OCI-LY1 (cell line): ENCODE data around the gene ACAA2.

Experiments
- H2AFZ ChIP-seq: fragments of 200-600 bp; sonication (generic), shearing (Covaris generic); 2 replicates; pipeline ENCODE4 v1.6.0; 2014; ENCODE audit warnings: antibody characterized with exemption, mild to moderate bottlenecking, low read length
- H3F3A ChIP-seq: fragments of 200-600 bp; sonication (generic), shearing (Covaris generic); 2 replicates; pipeline ENCODE4 v1.6.0; 2014; ENCODE audit warnings: mild to moderate bottlenecking, antibody characterized with exemption, low read length, moderate library complexity; ENCODE audit not compliant: insufficient read depth
- H3K27ac ChIP-seq: fragments of 200-600 bp; sonication (generic); 2 replicates; pipeline ENCODE4 v1.5.1; 2014; ENCODE audit warnings: low read length, mixed run types, mild to moderate bottlenecking, low read depth; ENCODE audit not compliant: poor library complexity, severe bottlenecking
- H3K27me3 ChIP-seq: fragments of 200-600 bp; sonication (generic); 2 replicates; pipeline ENCODE4 v1.6.0; 2014; ENCODE audit warnings: antibody characterized with exemption, mild to moderate bottlenecking, low read length, moderate library complexity; ENCODE audit not compliant: insufficient read depth
- H3K36me3 ChIP-seq: fragments of 200-600 bp; sonication (generic); 2 replicates; pipeline ENCODE4 v1.6.1; 2014; ENCODE audit warnings: mild to moderate bottlenecking, antibody characterized with exemption, low read length, moderate library complexity, mixed read lengths; ENCODE audit not compliant: insufficient read depth
- H3K4me1 ChIP-seq: fragments of 200-600 bp; sonication (generic); 2 replicates; pipeline ENCODE4 v1.5.1; 2014; ENCODE audit warnings: mild to moderate bottlenecking, low read length, moderate library complexity; ENCODE audit not compliant: insufficient read depth, severe bottlenecking
- H3K4me2 ChIP-seq: fragments of 200-600 bp; sonication (generic), shearing (Covaris generic); 2 replicates; pipeline ENCODE4 v1.6.1; 2014; ENCODE audit warnings: low read length
- H3K4me3 ChIP-seq: fragments of 200-600 bp; sonication (generic); 2 replicates; pipeline ENCODE4 v1.5.1; 2014; ENCODE audit warnings: low read length, low read depth, mild to moderate bottlenecking, mixed read lengths; ENCODE audit not compliant: poor library complexity, severe bottlenecking
- H3K79me2 ChIP-seq: fragments of 200-600 bp; shearing (Covaris generic); 2 replicates; pipeline ENCODE4 v1.6.1; 2016; ENCODE audit warnings: mixed run types, low read length, mixed read lengths; ENCODE audit not compliant: insufficient read depth
- H3K9ac ChIP-seq: fragments of 200-600 bp; sonication (generic), shearing (Covaris generic); 2 replicates; pipeline ENCODE4 v1.6.1; 2014; ENCODE audit warnings: mild to moderate bottlenecking, low read length, mixed read lengths
- H3K9me2 ChIP-seq: fragments of 200-600 bp; sonication (generic), shearing (Covaris generic); 2 replicates; pipeline ENCODE4 v1.6.1; 2014; ENCODE audit warnings: low read depth, mild to moderate bottlenecking, low read length, mixed read lengths
- H3K9me3 ChIP-seq: fragments of 200-600 bp; shearing (Covaris generic); 2 replicates; pipeline ENCODE4 v1.6.1; 2014; ENCODE audit warnings: low read length, mixed read lengths
- H4K20me1 ChIP-seq: fragments of 200-600 bp; sonication (generic), shearing (Covaris generic); 2 replicates; pipeline ENCODE4 v1.6.0; 2016; ENCODE audit warnings: mild to moderate bottlenecking, low read length; ENCODE audit not compliant: insufficient read depth
- CTCF ChIP-seq: fragments of 200-600 bp; sonication (generic), shearing (Covaris generic); IDR thresholded peaks from 2 replicates; pipeline ENCODE4 v1.5.1; 2017; ENCODE audit warnings: mild to moderate bottlenecking, antibody characterized with exemption, low read length, moderate library complexity, mixed read lengths
- EZH2 ChIP-seq: fragments of 200-600 bp; sonication (generic), shearing (Covaris generic); IDR thresholded peaks from 2 replicates; pipeline ENCODE4 v1.8.0; 2017; ENCODE audit warnings: borderline replicate concordance, mixed run types, mild to moderate bottlenecking, antibody characterized with exemption, low read length, moderate library complexity, mixed read lengths

Gene ACAA2

GRCh38 chr18:49848115-49848514, 34.8 kb upstream of the ACAA2 start:
- Histone ChIP-seq H3K27me3 (no peaks in the 10 kb centered on the region), H3K9me2 (no peaks in the 10 kb centered on the region), H3K9ac (no peak overlapping the region), H3K4me3 (no peak overlapping the region), H3F3A (no peaks in the 10 kb centered on the region), H3K79me2 (no peaks in the 10 kb centered on the region), H3K36me3 (no peaks in the 10 kb centered on the region), H3K27ac (no peak overlapping the region), H3K4me1 (no peaks in the 10 kb centered on the region), H2AFZ (no peak overlapping the region), H3K4me2 (no peak overlapping the region), H4K20me1 (no peaks in the 10 kb centered on the region), H3K9me3 (no peaks in the 10 kb centered on the region)
- TF ChIP-seq CTCF, result no peak
- TF ChIP-seq EZH2, result no peak

GRCh38 chr18:49847524-49847923, 34.2 kb upstream of the ACAA2 start:
- no peaks in the 10 kb centered on the region for H3K9me2 ChIP-seq
- no peaks in the 10 kb centered on the region for H3K79me2 ChIP-seq
- no peak overlapping the region for H3K9ac ChIP-seq
- no peak overlapping the region for H3K4me3 ChIP-seq
- no peaks in the 10 kb centered on the region for H3K27me3 ChIP-seq
- no peak overlapping the region for H2AFZ ChIP-seq
- H4K20me1 ChIP-seq, result no peaks in the 10 kb centered on the region
- H3K36me3 ChIP-seq, result no peaks in the 10 kb centered on the region
- no peaks in the 10 kb centered on the region for H3K4me1 ChIP-seq
- H3K27ac ChIP-seq, result no peak overlapping the region
- H3K4me2 ChIP-seq, result no peak overlapping the region
- H3K9me3 ChIP-seq, result no peaks in the 10 kb centered on the region
- no peaks in the 10 kb centered on the region for H3F3A ChIP-seq
- TF ChIP-seq EZH2, result no peak
- no peak for TF ChIP-seq CTCF

GRCh38 chr18:49846718-49847470, 33.6 kb upstream of the ACAA2 start:
- H3K27ac ChIP-seq, result no peak overlapping the region
- no peak overlapping the region for H2AFZ ChIP-seq
- H3F3A ChIP-seq, result no peaks in the 10 kb centered on the region
- no peaks in the 10 kb centered on the region for H4K20me1 ChIP-seq
- H3K4me1 ChIP-seq, result no peaks in the 10 kb centered on the region
- H3K4me3 ChIP-seq, result no peak overlapping the region
- no peak overlapping the region for H3K9ac ChIP-seq
- H3K4me2 ChIP-seq, result no peak overlapping the region
- no peak for TF ChIP-seq CTCF
- TF ChIP-seq EZH2, result no peak
- H3K27me3 ChIP-seq, result no peaks in the 10 kb centered on the region
- H3K79me2 ChIP-seq, result no peaks in the 10 kb centered on the region
- no peaks in the 10 kb centered on the region for H3K36me3 ChIP-seq
- H3K9me2 ChIP-seq, result no peaks in the 10 kb centered on the region
- H3K9me3 ChIP-seq, result no peaks in the 10 kb centered on the region
